GM18951 (cell line): ENCODE results near the gene PRLR.

ENCODE experiments used
- POLR2A ChIP-seq: IDR thresholded peaks from 4 replicates; pipeline ENCODE4 v1.6.1; 2011; ENCODE audit warnings: mild to moderate bottlenecking; ENCODE audit not compliant: insufficient read length, insufficient read depth; ENCODE audit errors: extremely low read depth
- in situ Hi-C: fragments of 300-500 bp; cut with MboI; formaldehyde crosslinking; loops from one replicate; pipeline ENCODE4 v1.12.0; 2022; ENCODE audit warnings: low sequenced_read_pairs, mixed read lengths, inconsistent platforms; ENCODE audit not compliant: unreplicated experiment

The PRLR gene

GRCh38 chr5:35153375-35153932, 76.8 kb downstream of the PRLR start:
- in situ Hi-C loops: no loop called here

GRCh38 chr5:35152733-35153132, 77.6 kb downstream of the PRLR start:
- in situ Hi-C loops: no loop called here
- no peak for TF ChIP-seq POLR2A

More at GRCh38 chr5:35153375-35153932, 76.8 kb downstream of the PRLR start:
- no peak for TF ChIP-seq POLR2A

- no peak for TF ChIP-seq POLR2A
- in situ Hi-C loops: no loop called here
Observed at GRCh38 chr5:35151146-35151920, 79.0 kb downstream of the PRLR start.

- in situ Hi-C loops: no loop called here
- TF ChIP-seq POLR2A: no peak
Observed at GRCh38 chr5:35149041-35149440, 81.2 kb downstream of the PRLR start.

GRCh38 chr5:35146406-35146805, 83.9 kb downstream of the PRLR start:
- in situ Hi-C loops: no loop called here
- no peak for TF ChIP-seq POLR2A

GRCh38 chr5:35145691-35146317, 84.5 kb downstream of the PRLR start:
- in situ Hi-C loops: no loop called here
- TF ChIP-seq POLR2A: no peak

DNA sequence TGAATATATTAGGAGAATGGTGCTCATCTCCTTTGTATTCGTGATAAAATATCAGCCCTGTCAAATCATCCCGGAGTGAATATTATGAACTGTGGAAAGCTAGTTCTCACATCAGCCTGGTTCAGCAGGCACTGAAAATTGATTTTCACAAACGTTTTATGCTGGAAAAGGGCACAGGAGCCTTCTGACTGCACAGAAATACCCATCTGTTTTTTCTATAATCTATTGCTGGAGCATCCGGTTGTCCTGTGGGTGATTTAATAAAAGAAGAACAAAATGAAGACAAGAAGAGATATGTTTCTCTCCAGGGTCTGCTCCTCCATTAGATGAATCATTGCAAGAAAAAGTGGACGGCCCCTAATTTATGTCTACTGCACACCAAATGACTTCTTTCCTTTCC, 85.3 kb downstream of the PRLR start:
- in situ Hi-C loops: no loop called here

GRCh38 chr5:35143841-35144240, 86.4 kb downstream of the PRLR start:
- TF ChIP-seq POLR2A: no peak
- in situ Hi-C loops: no loop called here

More for the DNA sequence above, 85.3 kb downstream of the PRLR start:
- no peak for TF ChIP-seq POLR2A

DNA sequence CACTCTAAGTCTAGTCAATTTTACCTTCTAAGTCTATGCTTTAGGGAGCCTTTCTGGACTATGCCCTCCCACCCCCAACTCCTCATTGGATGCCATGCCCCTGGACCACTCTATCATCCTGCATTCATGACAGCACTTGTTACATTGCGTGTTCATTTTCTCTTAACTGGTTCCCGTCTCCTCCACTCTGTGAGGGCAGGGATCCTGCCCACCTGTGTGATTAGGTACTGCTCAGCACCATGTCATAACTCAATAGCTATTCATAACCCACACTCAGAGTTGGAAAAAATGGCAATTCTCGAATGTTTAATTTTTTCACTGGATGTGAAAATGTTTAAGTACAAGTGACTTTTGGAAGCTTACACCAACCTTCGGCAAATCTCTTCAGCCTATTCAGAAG, 88.5 kb downstream of the PRLR start:
- in situ Hi-C loops: no loop called here
- no peak for TF ChIP-seq POLR2A

GRCh38 chr5:35138232-35138631, 92.1 kb downstream of the PRLR start:
- TF ChIP-seq POLR2A: no peak
- in situ Hi-C loops: no loop called here

- TF ChIP-seq POLR2A: no peak
- in situ Hi-C loops: no loop called here
Observed at GRCh38 chr5:35136386-35136785, 93.9 kb downstream of the PRLR start.

DNA sequence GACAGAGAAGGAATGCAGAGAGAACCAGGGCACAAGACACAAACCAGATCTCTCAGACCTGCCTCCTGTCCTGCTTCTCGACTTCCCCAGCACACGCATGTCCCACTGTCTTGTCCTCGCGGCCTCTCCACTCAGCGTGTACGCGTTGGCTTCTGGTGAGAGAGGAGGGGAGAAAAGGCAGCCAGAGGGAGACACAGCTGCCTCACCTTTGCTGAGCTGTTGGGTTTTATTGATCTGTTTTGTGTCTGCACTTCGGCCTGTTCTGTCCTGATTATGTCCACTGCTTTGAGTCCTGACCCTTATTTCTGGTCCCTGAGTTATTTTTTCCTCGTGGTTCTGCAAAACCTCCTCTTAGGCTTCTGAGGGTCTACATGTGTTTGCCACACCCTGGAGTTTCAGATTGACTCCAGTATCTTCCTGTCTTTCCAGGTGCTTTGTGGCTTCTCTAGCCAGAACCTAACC, 95.0 kb downstream of the PRLR start:
- TF ChIP-seq POLR2A: no peak
- in situ Hi-C loops: no loop called here

- TF ChIP-seq POLR2A: no peak
- in situ Hi-C loops: no loop called here
Observed at GRCh38 chr5:35134278-35135030, 95.8 kb downstream of the PRLR start.
